ENCODE data around the gene PTDSS2. TPM values are rescaled to one million over a fixed set of nuclear protein-coding genes. Genes with fewer than 3 reads are reported as not detected.

Gene PTDSS2
- total RNA-seq, 2 donors from 2014 or later: 24.1 to 28.0 TPM

GRCh38 chr11:502288-503178 is 52.5 kb downstream of the PTDSS2 start:
- ATAC-seq (replicated peaks): no peak
- Mint-ChIP-seq H3K4me1 (peaks cover 2% of the 10 kb centered on the region), H3K27ac (peak overlapping the region; percentile 63), H3K9me3 (no peaks in the 10 kb centered on the region), H3K4me3 (peak overlapping the region; percentile 94), H3K27me3 (no peaks in the 10 kb centered on the region), H3K36me3 (ENCODE audit: low read depth) (peaks cover 59% of the 10 kb centered on the region)

GRCh38 chr11:503179-503981 is 53.3 kb downstream of the PTDSS2 start:
- H3K9me3 Mint-ChIP-seq: no peaks in the 10 kb centered on the region
- ATAC-seq (replicated peaks): no peak
- peak overlapping the region; percentile 63 for H3K27ac Mint-ChIP-seq
- peaks cover 55% of the 10 kb centered on the region for H3K36me3 Mint-ChIP-seq (ENCODE audit: low read depth)
- peak overlapping the region; percentile 94 for H3K4me3 Mint-ChIP-seq
- no peaks in the 10 kb centered on the region for H3K4me1 Mint-ChIP-seq
- no peaks in the 10 kb centered on the region for H3K27me3 Mint-ChIP-seq

- H3K9me3 Mint-ChIP-seq: no peaks in the 10 kb centered on the region
- peak overlapping the region; percentile 94 for H3K4me3 Mint-ChIP-seq
- H3K36me3 Mint-ChIP-seq (ENCODE audit: low read depth): peaks cover 58% of the 10 kb centered on the region
- no peaks in the 10 kb centered on the region for H3K4me1 Mint-ChIP-seq
- no peak for ATAC-seq (replicated peaks)
- no peaks in the 10 kb centered on the region for H3K27me3 Mint-ChIP-seq
- H3K27ac Mint-ChIP-seq: peak overlapping the region; percentile 63
Measured at GRCh38 chr11:504053-504993, 54.2 kb downstream of the PTDSS2 start.

- Mint-ChIP-seq H3K4me3 (peak overlapping the region; percentile 94), H3K27me3 (no peaks in the 10 kb centered on the region), H3K36me3 (ENCODE audit: low read depth) (peaks cover 57% of the 10 kb centered on the region), H3K9me3 (no peaks in the 10 kb centered on the region), H3K27ac (no peak overlapping the region), H3K4me1 (no peaks in the 10 kb centered on the region)
- no peak for ATAC-seq (replicated peaks)
Measured at GRCh38 chr11:504994-505344, 54.9 kb downstream of the PTDSS2 start.

- no peaks in the 10 kb centered on the region for H3K4me1 Mint-ChIP-seq
- H3K36me3 Mint-ChIP-seq (ENCODE audit: low read depth): peaks cover 55% of the 10 kb centered on the region
- ATAC-seq (replicated peaks): peak; percentile 83
- H3K27ac Mint-ChIP-seq: peak overlapping the region; percentile 98
- H3K4me3 Mint-ChIP-seq: peak overlapping the region; percentile 94
- no peaks in the 10 kb centered on the region for H3K27me3 Mint-ChIP-seq
- no peaks in the 10 kb centered on the region for H3K9me3 Mint-ChIP-seq
Measured at GRCh38 chr11:506238-506994, 56.3 kb downstream of the PTDSS2 start.

GRCh38 chr11:506995-507726 is 57.1 kb downstream of the PTDSS2 start, which contains the start of gene RNH1:
RNH1 (minus strand) TSS chr11:507242; CDS start chr11:502162, 5,080 bp downstream.
- peak within 1 kb of the TSS; percentile 94 for H3K4me3 Mint-ChIP-seq
- peak within 1 kb of the TSS; percentile 98 for H3K27ac Mint-ChIP-seq
- no peaks in the 10 kb centered on the region for H3K4me1 Mint-ChIP-seq
- peak; percentile 80 for ATAC-seq (replicated peaks)
- H3K27me3 Mint-ChIP-seq: no peaks in the 10 kb centered on the region
- H3K36me3 Mint-ChIP-seq (ENCODE audit: low read depth): peaks cover 52% of the 10 kb centered on the region
- H3K9me3 Mint-ChIP-seq: no peaks in the 10 kb centered on the region

GRCh38 chr11:507727-508515 is 57.8 kb downstream of the PTDSS2 start:
- Mint-ChIP-seq H3K4me1 (no peaks in the 10 kb centered on the region), H3K27ac (peak overlapping the region; percentile 65), H3K9me3 (no peaks in the 10 kb centered on the region), H3K36me3 (ENCODE audit: low read depth) (peaks cover 59% of the 10 kb centered on the region), H3K4me3 (peak overlapping the region; percentile 94), H3K27me3 (no peaks in the 10 kb centered on the region)
- no peak for ATAC-seq (replicated peaks)

- Mint-ChIP-seq H3K4me1 (no peaks in the 10 kb centered on the region), H3K4me3 (no peak overlapping the region), H3K9me3 (no peaks in the 10 kb centered on the region), H3K27me3 (no peaks in the 10 kb centered on the region), H3K36me3 (ENCODE audit: low read depth) (peaks cover 65% of the 10 kb centered on the region), H3K27ac (no peak overlapping the region)
- no peak for ATAC-seq (replicated peaks)
Measured at GRCh38 chr11:508956-509355, 58.9 kb downstream of the PTDSS2 start.

GRCh38 chr11:512761-513595 is 62.9 kb downstream of the PTDSS2 start:
- H3K4me1 Mint-ChIP-seq: no peaks in the 10 kb centered on the region
- peak overlapping the region; percentile 43 for H3K27ac Mint-ChIP-seq
- no peak overlapping the region for H3K4me3 Mint-ChIP-seq
- H3K27me3 Mint-ChIP-seq: no peaks in the 10 kb centered on the region
- no peak for ATAC-seq (replicated peaks)
- peaks cover 52% of the 10 kb centered on the region for H3K36me3 Mint-ChIP-seq (ENCODE audit: low read depth)
- peaks cover 4% of the 10 kb centered on the region for H3K9me3 Mint-ChIP-seq

GRCh38 chr11:514606-515005 is 64.5 kb downstream of the PTDSS2 start:
- Mint-ChIP-seq H3K36me3 (ENCODE audit: low read depth) (peaks cover 37% of the 10 kb centered on the region), H3K27me3 (no peaks in the 10 kb centered on the region), H3K27ac (no peak overlapping the region), H3K9me3 (peaks cover 4% of the 10 kb centered on the region), H3K4me3 (no peak overlapping the region), H3K4me1 (peaks cover 4% of the 10 kb centered on the region)
- ATAC-seq (replicated peaks): no peak

- H3K27ac Mint-ChIP-seq: no peak overlapping the region
- no peak for ATAC-seq (replicated peaks)
- peaks cover 4% of the 10 kb centered on the region for H3K9me3 Mint-ChIP-seq
- H3K4me1 Mint-ChIP-seq: peaks cover 4% of the 10 kb centered on the region
- peaks cover 32% of the 10 kb centered on the region for H3K36me3 Mint-ChIP-seq (ENCODE audit: low read depth)
- no peaks in the 10 kb centered on the region for H3K27me3 Mint-ChIP-seq
- no peak overlapping the region for H3K4me3 Mint-ChIP-seq
Measured at GRCh38 chr11:515131-515530, 65.1 kb downstream of the PTDSS2 start.

GRCh38 chr11:516400-516799 is 66.3 kb downstream of the PTDSS2 start:
- H3K27me3 Mint-ChIP-seq: no peaks in the 10 kb centered on the region
- H3K27ac Mint-ChIP-seq: no peak overlapping the region
- ATAC-seq (replicated peaks): no peak
- no peak overlapping the region for H3K4me3 Mint-ChIP-seq
- peaks cover 4% of the 10 kb centered on the region for H3K4me1 Mint-ChIP-seq
- H3K9me3 Mint-ChIP-seq: peaks cover 4% of the 10 kb centered on the region
- H3K36me3 Mint-ChIP-seq (ENCODE audit: low read depth): peaks cover 23% of the 10 kb centered on the region

All from activated T-helper 17 cell treated with anti-CD3 and anti-CD28 coated beads, Interleukin-2, amount 50 U/mL, for 72 hours (primary cell).